ENCODE results near the gene BROX.
A peak's percentile ranks its signal among the peaks of the same experiment; 100 is the strongest.
"Not testable (repeated sequence)": the region's sequence is repeated elsewhere in the genome, so short reads cannot be mapped to it uniquely, and the experiment has no call there.

The BROX gene, protein sequence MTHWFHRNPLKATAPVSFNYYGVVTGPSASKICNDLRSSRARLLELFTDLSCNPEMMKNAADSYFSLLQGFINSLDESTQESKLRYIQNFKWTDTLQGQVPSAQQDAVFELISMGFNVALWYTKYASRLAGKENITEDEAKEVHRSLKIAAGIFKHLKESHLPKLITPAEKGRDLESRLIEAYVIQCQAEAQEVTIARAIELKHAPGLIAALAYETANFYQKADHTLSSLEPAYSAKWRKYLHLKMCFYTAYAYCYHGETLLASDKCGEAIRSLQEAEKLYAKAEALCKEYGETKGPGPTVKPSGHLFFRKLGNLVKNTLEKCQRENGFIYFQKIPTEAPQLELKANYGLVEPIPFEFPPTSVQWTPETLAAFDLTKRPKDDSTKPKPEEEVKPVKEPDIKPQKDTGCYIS

GRCh38 chr1:222712253-222713090, at the start of gene BROX, which contains the start of gene AIDA:
TSS of gene BROX (plus strand) at chr1:222712564. CDS start at chr1:222715700, 3,136 bp downstream.
TSS of gene AIDA (minus strand) at chr1:222712491. CDS start at chr1:222712317, 174 bp downstream.
- no peak for FAIRE-seq

DNA sequence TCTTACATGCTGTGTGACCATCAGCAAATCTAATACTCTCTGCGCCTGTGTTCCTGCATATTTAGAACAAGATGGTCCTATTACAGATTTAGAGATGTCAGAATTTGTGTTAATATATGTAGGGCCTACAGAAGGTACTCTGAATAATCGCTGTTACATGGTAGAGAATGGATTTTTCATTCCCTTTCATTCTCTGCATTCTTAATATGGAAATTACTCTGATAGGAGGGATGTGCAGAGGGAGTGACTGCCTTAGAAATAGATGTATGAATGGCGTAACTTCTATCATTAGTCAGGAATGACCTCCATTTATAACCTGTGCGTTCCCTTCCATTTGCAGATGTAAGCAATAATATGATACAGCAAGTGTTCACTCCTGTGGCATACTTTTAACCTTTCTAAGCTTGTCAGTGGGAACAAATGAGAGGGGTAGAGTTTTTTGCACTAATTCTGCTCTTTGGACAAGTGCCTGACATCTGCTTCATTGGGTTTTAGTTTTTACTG, 48.9 kb upstream of the BROX start:
- no peak for FAIRE-seq

DNA sequence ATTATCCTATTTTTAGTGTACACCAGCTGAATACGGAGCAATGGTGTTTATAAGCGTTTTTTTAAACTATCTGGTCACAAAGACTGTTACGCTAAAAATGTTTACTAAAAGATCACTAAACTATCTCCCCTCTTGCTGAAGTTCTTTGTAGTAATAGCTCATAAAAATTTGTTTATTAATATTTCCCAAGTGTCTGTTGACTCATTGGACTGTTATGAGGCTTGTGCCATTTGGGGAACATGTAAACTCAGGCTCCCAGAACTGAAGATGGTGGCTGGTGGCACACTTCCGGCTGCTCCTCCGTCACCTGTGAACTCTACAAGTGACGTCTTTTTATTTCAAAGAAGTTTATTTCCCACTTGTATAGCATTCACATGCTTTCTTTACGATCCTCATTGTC, 46.4 kb upstream of the BROX start:
- no peak for FAIRE-seq

GRCh38 chr1:222668184-222668583, 44.2 kb upstream of the BROX start:
- not testable (repeated sequence) for FAIRE-seq

GRCh38 chr1:222669107-222669506, 43.3 kb upstream of the BROX start:
- peak; percentile 19 for FAIRE-seq

DNA sequence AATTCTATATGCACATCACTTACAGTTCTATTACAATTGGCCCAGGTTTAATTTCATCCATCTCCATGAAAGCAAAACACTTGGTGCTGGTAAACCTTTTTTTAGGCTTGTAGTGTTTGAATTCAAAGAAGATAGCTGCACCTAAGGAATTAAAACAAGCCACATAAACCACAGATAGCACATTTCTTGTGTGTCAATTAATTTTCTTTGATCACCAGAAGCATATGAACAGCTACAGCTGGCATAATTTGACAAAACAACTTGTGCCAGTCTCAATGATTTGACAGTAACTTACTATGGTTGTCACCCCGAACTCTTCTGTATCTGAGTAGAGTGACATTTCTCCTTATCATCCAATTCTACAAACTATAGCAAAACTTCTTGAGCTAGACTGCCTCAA, 42.3 kb upstream of the BROX start:
- FAIRE-seq, result no peak

- no peak for FAIRE-seq
Measured at GRCh38 chr1:222680080-222680479, 32.3 kb upstream of the BROX start.

DNA sequence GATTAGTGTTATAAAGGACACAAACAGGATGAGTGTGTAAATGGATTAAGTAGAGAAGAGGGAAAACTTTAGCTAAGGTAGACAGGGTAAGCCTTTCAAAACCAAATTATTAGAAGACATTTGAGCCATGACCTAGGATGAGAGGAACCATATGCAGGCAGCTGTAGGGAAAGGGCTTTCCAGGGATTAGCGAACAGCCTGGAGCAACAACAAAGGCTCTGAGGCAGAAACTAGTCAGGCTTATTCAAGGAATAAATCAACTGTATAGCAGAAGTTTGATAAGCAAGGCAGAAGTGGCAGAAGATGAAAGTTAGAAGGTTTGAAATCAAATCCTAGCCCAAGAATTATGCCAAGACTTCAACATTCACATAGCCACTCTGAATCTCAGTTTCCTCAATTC, 21.3 kb upstream of the BROX start:
- no peak for FAIRE-seq

- no peak for FAIRE-seq
Measured at GRCh38 chr1:222694927-222695326, 17.4 kb upstream of the BROX start.

- peak; percentile 17 for FAIRE-seq
Measured at GRCh38 chr1:222696741-222697140, 15.6 kb upstream of the BROX start.

GRCh38 chr1:222697203-222697602, 15.2 kb upstream of the BROX start:
- no peak for FAIRE-seq

DNA sequence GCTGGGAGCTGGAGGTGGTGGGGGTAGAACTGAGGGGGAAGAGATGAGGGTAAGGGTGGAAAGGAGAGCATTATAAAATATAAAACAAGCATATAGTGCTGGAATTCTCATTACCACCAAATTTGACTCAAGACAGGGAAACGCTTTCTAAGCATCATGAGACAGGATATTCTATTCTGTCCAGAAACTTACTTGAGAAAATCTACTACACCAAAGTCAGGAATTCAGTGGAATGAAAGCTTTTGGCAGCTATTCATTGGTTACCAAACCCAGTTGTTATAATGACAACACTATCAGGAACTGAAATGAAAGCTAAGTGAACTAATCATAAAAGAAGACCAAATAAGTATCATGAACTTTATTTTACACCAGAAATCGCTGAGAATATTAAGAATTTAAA, 14.5 kb upstream of the BROX start:
- FAIRE-seq, result no peak

- FAIRE-seq, result no peak
Measured at GRCh38 chr1:222702210-222702609, 10.2 kb upstream of the BROX start.

GRCh38 chr1:222704260-222704659, 8.1 kb upstream of the BROX start:
- no peak for FAIRE-seq

DNA sequence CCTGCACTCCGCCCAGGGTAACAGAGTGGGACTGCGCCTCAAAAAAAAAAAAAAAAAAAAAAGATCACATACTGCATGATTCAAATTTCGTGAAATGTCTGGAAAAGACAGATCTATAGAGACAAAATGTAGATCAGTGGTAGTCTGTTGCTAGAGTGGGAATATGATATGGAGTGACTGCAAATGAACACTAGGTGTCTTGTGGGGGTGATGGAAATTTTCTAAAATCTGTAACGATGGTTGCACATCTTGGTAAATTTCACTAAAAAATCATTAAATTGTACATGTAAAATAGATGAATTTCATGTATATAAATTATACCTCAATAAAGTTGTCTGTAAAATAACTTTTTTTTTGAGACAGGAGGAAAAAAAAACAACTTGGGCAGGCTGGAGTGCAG, 5.5 kb upstream of the BROX start:
- no peak for FAIRE-seq

DNA sequence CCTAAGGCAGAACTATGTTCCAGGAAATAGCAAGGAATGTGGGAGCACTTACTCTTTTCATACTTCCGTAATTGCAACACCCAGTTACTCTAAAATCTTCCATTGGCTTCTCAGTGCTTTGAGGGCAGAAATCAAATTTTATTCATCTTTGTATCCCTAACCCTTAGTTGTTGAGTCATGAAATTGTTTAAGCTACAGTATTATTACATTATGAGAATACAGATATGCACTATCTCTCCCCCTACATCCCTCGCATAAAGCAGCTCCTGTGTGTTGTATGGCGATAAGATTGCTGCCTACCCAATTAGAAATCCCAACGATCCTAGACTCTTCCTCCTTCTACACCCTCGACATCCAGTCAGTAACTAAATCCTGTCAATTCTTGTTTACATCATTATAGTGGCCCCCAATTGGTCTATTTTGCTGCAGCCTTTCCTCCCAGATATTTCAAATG, 2.6 kb upstream of the BROX start:
- FAIRE-seq, result no peak

- FAIRE-seq, result peak; percentile 19
Measured at GRCh38 chr1:222711319-222712252, 778 bp upstream of the BROX start.

DNA sequence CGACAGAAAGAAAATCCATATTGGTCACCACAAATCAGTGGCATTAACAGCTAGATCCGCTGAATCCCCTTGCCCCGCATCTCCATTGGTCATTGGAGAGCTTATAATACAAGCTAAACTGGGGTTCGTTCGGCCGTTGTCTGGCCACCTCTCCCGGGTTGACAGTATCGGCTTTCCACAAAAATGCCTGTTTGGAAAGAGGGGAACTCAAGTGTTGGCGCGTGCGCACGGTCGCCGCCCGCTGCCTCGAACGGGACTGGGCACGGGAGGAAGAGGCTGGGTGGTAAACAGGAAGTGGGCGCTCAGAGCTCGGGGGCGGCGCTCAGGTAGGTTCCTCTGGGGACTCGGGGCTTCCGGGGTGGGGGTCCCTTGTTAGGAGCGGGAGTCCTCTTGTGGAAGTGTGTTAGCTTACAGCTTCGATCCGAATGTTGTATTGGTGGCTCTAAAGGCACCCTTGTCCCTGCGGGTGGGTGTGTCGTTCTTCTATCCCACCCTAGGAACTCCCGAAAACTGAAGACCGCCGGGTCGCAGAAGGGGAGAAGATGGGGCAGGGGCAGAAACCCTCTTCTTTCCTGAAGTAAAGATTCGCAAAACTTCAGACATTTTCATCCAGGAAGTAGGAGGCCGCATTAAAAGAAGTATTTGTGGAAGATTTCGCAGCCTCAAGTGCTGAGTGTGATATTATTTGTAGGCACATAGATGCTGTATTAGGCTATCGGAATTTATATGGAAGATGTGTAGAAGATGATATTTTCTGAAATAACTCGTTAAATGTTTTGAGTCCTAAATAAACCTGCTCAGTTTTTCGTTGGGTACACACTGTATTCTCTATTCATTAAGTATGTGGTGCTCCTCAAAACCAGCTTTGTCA, 962 bp downstream of the BROX start:
- FAIRE-seq, result peak; percentile 90

DNA sequence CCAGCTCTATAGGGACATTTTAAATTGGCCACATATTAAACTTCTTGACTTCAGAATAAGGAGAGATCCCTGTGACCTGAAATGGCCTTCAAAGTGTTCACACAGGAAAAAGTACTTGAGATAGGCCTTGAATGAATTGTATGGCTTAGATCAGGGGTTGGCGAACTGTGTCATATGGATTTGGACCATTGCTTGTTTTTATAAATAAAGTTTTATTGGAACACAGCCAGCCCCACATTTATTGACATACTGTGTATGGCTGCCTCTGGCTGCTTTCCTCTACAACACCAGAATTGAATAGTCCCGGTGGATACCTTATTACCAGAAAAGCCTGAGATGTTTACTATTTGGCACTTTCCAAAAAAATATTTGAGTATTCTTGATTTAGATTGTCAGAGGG, 4.0 kb downstream of the BROX start:
- FAIRE-seq, result no peak

- no peak for FAIRE-seq
Measured at GRCh38 chr1:222728746-222729145, 16.4 kb downstream of the BROX start.

DNA sequence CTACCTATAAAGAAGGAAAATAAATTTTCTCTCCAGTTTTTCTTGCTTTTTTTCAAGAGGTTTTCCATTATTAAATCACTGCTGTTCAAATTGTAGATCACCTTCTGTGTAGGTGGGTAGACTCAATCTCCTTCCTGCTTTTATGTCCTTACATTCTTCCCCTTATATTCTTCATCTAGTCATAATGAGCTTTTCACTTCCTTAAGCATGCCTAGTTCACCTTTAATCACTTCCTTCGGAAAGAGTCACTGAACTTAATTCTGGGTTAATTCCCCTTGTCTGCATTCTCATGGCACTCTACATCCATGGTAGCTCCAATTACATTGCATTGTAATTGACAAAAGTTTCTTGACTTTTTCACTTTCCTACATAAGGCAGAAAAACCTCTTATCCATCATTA, 18.5 kb downstream of the BROX start:
- no peak for FAIRE-seq

Measured in G401.6 (cell line).